HG03565 (cell line): ENCODE data around the gene ACSM4.
"Not testable (repeated sequence)": the region's sequence is repeated elsewhere in the genome, so short reads cannot be mapped to it uniquely, and the experiment has no call there.

ENCODE experiments used
- ATAC-seq: cut with Tn5 transposase; IDR thresholded peaks from one replicate; pipeline ENCODE4 v1.9.1; 2021; ENCODE audit warnings: mild to moderate bottlenecking, moderate library complexity; ENCODE audit not compliant: unreplicated experiment

Gene ACSM4

GRCh38 chr12:7337790-7338189 is 33.9 kb downstream of the ACSM4 start:
- ATAC-seq, result not testable (repeated sequence)

DNA sequence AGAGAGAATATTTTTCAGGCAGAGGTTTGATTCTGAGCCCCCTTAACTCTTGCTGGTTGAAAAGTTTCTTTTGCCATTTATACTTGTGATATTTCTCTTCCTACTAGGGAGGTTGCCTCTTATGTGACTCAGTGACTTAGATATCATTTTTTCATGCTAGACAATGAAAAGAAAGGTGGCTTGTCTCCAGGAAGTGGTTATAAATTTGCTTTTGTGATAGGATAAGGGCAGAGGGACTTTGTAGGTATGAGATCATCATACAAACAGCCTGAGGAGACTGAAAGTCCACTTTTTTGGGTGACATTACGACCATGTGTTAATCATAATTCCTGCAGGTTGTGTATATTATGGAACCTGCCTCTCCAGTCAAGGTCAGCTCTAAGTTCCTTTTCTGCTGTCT is 35.8 kb downstream of the ACSM4 start:
- ATAC-seq, result no peak

DNA sequence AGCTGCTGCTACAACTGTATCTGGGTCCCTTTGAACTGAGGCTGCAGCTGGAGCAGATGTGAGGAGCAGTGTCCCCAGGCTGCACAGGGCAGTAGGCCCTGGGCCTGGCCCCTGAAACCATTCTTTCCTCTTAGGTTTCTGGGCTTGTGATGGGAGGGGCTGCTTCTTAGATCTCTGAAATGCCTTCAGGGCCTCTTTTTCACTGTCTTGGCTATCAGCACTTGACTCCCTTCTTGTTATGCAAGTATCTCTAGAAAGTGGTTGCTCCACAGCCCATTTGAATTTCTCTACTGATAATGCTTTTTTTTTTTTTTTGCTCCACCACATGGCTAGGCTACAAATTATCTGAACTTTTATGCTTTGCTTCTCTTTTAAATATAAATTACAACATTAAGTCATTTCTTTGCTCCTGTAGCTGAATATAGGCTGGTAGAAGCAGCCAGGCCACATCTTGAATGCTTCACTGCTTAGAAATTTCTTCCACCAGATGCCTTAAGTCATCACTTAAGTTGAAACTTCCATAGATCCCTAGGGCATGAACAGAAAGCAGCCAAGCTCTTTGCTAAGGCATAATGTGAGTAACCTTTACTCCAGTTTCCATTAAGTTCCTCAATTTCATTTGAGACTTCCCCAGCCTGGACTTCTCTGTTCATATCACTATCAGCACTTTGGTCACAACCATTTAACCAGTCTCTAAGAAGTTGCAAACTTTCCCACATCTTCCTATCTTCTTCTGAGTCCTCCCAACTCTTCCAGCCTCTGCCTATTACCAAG is 41.1 kb downstream of the ACSM4 start:
- no peak for ATAC-seq

DNA sequence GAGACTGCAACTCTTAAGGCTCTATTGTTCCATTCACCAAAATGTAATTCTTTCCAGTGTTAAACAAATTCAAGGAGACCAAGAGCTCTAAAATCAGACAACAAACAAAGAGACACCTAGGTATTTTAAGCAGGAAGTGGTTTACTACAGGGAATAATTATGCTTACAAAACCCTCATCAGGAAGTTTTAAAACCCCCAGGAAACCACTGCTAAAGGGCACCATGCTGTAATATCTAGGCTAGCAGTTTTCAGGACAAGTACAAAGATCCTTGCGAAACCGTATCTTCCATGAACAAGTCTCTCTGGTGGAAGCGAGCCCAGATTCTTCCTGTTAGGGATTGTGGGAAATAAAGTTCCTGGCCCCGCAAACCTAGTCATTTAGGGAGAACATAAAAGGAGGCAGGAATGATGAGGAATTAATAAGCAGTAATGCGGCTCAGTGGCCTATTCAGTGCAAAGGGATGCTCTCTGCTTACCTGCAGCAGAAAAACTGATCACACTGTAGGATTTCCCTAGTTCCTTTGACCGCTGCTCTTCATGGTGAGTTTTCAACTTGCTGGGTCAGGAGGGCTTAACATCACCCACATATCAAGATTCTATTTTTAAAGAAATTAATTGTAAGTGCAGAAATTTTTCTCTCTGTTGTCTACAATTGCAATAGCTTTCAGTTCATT is 42.8 kb downstream of the ACSM4 start:
- no peak for ATAC-seq

GRCh38 chr12:7349418-7349817 is 45.5 kb downstream of the ACSM4 start:
- no peak for ATAC-seq

DNA sequence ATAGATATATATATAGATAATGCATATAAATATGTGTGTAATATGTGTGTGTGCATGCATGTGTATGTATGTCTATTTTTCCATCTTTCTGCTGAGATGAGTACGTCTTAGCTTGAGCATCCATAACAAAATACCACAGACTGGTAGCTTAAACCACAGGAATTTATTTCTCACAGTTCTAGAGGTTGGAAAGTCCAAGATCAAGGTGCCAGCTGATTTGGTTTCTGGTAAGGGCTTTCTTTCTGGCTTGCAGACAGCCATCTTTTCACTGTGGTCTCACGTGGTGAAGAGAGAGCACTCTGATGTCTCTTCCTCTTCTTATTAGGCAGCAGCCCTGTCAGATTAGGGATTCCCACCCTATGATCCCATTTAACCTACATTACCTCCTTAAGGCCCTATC is 47.3 kb downstream of the ACSM4 start:
- no peak for ATAC-seq

DNA sequence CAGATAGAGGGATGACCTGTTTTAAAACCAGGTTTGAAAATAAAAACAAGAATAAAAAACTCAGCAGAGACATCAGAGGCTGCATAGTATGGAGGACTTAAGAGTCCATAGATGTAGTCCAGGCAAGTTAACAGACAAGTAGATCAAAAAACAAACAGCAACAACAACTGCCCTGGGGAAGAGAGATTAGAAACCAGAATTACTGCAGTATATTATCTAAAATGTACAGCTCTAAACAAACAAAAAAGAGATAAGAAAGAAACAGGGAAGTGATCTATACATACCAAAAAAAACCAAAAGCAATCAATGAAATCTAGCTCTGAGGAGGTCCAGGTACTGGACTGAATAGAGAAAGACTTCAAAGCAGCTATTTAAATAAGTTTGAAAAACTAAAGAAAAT is 48.8 kb downstream of the ACSM4 start:
- ATAC-seq, result no peak

DNA sequence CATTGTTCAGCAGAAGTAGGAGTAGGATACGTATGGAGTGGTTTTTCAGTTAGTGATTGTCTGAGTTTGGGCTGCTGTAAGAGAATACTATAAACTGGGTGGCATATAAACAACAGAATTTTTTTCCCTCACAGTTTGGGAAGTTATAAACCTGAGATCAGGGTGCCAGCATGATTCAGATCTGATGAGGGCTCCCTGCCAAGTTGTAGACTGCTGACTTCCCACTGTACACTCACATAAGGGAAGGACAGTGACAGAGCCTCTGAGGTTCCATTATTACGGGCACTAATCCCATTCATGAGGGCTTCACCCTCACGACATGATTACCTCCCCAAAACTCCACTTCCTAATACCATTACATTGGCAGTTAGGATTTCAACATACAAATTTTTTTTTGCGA is 50.7 kb downstream of the ACSM4 start:
- ATAC-seq, result no peak

DNA sequence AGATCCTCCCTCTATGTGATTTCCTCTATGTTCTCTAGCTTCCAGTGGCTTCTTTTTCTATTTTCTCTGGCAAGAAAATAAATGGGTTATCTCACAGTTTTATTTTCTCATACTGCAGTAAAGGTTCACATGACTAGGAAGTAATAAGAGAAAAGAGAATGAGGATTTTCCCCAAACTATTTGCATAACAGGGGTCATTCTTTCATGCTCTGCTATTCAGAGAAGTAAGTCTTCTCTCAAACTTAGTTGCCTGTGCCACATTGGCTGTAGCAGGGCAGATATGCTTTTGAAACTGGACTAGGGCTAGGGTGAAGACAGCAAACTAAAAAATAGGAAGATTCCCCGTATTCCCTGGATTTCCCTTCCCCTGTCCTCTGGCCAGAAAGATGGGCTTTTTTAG is 57.4 kb downstream of the ACSM4 start:
- ATAC-seq, result no peak

DNA sequence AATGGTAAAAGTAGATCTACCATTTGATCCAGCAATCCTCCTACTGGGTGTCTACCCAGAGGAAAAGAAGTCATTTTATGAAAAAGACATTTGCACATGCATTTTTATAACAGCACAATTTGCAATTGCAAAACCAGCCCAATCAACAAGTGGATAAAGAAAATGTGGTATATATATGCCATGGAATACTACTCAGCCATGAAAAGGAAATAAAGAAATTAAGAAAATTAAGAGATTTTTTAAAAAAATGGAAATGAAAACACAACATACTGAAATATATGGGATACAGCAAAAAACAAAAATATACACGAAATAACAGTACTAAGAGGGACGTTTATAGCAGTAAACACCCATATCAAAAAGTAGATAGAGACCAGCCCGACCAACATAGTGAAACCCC is 58.9 kb downstream of the ACSM4 start:
- ATAC-seq, result no peak

DNA sequence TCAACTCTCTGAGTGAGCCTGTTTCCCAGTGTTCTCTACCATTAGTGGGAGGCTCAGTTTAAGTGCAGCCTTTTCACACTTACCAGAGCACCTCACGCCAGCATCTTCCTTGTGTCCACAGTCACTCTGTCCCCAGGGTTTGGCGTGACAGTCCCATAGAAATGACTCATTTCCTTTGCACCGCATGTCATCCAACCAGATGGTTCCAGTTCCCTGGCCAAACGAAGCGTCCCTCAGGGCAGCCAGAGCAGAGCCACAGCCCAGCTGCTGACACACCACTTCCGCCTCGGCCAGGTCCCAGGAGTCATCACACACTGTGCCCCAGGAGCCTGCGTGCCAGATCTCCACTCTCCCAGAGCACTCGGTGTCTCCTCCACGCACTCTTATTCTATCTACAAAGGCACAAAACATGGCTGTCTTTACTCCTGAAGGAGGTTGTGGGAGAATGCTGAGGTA is 65.4 kb downstream of the ACSM4 start:
- no peak for ATAC-seq

DNA sequence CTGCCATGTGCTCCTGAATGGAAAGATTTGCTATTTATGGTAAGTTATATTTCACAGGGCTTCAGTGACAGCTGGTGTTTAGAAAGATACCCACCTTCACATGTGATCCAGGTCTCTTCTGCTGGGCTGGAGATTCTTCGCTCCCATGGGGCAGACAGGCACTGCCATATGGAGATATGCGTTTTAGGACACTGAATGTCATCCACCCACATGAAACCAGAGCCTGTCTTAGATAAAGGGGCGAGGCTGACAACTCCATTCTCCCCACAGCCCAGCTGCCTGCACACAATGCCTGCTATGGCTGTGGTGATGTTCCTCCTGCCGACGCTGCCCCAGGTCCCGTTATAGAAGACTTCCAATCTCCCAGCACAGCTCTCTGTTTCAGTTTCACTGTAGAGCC is 69.4 kb downstream of the ACSM4 start:
- ATAC-seq, result no peak

DNA sequence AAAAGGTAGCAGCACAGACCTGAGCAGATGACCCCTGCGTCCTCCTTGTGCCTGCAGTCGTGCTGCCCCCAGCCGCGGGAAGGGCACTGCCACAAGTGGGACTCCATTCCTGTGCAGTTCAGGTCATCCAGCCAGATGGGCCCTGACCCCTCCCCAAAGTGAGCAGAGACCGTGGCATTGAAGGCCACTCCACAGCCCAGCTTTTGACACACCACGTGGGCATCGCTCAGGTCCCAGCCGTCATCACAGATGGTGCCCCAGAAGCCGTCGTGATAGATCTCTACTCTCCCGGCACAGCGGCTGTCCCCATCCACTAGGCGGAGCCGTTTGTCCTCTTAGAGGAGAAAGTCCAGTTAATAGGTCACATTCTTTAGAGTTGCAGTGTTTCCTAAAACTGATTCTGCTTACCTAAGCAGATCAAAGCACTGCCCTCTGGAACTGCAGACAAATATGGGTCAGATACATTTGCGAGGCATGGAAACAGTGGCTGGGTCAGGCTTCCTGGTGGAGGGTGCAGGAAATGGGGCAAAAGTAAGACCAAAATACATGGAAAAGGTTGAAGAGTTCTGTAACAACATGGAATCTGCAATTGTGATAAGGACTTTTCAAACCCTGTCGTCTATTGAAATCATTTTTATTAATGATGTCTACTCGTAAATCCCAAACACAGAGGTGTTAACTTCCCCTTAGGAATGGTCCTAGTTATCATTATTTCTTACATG is 70.7 kb downstream of the ACSM4 start:
- no peak for ATAC-seq

GRCh38 chr12:7375145-7375543 is 71.3 kb downstream of the ACSM4 start:
- ATAC-seq, result no peak

GRCh38 chr12:7376196-7376595 is 72.3 kb downstream of the ACSM4 start:
- ATAC-seq, result no peak
